H9 (cell line): Measurements from ENCODE around the gene RASGEF1C. TPM values are rescaled to one million over a fixed set of nuclear protein-coding genes. Genes with fewer than 3 reads are reported as not detected.

Experiments
- DNase-seq: peaks from one replicate; pipeline ENCODE4 v3.0.0-alpha.2; 2017
- H2AFZ ChIP-seq: one replicate; pipeline ENCODE4 v1.6.1; 2013; ENCODE audit warnings: mild to moderate bottlenecking, low read length, control low read depth, moderate library complexity
- H2AK5ac ChIP-seq: 2 replicates; pipeline ENCODE4 v1.6.1; 2013; ENCODE audit warnings: low read length, control low read depth, mixed read lengths; ENCODE audit not compliant: insufficient read length
- H2BK120ac ChIP-seq: one replicate; pipeline ENCODE4 v1.6.1; 2013; ENCODE audit warnings: low read depth, mild to moderate bottlenecking, low read length, control low read depth, inconsistent platforms; ENCODE audit not compliant: poor library complexity, severe bottlenecking
- H2BK12ac ChIP-seq: 2 replicates; pipeline ENCODE4 v1.6.1; 2013; ENCODE audit warnings: low read length, control low read depth, mixed read lengths, low read depth; ENCODE audit not compliant: insufficient read length
- H2BK15ac ChIP-seq: 2 replicates; pipeline ENCODE4 v1.6.1; 2013; ENCODE audit warnings: low read depth, low read length, control low read depth
- H2BK20ac ChIP-seq: one replicate; pipeline ENCODE4 v1.6.1; 2013; ENCODE audit warnings: low read depth, mild to moderate bottlenecking, low read length, control low read depth, inconsistent platforms; ENCODE audit not compliant: poor library complexity, severe bottlenecking
- H2BK5ac ChIP-seq: 2 replicates; pipeline ENCODE4 v1.6.1; 2013; ENCODE audit warnings: low read length, control low read depth, mixed read lengths; ENCODE audit not compliant: insufficient read length
- H3K14ac ChIP-seq: 2 replicates; pipeline ENCODE4 v1.6.1; 2013; ENCODE audit warnings: low read length, control low read depth; ENCODE audit not compliant: insufficient read depth
- H3K18ac ChIP-seq: 2 replicates; pipeline ENCODE4 v1.6.1; 2013; ENCODE audit warnings: low read depth, mild to moderate bottlenecking, mixed read lengths, low read length, control low read depth; ENCODE audit not compliant: insufficient read length
- H3K23ac ChIP-seq: 2 replicates; pipeline ENCODE4 v1.6.1; 2013; ENCODE audit warnings: low read length, control low read depth, mixed read lengths, low read depth; ENCODE audit not compliant: insufficient read length
- H3K23me2 ChIP-seq: 2 replicates; pipeline ENCODE4 v1.6.1; 2013; ENCODE audit warnings: low read depth, mild to moderate bottlenecking, mixed read lengths, low read length, control low read depth; ENCODE audit not compliant: insufficient read length, poor library complexity, severe bottlenecking
- H3K27ac ChIP-seq: 2 replicates; pipeline ENCODE4 v1.5.1; 2013; ENCODE audit warnings: low read length, control low read depth, mixed read lengths, low read depth; ENCODE audit not compliant: insufficient read length
- H3K27me3 ChIP-seq: 2 replicates; pipeline ENCODE4 v1.6.1; 2013; ENCODE audit warnings: low read length, control low read depth, inconsistent platforms; ENCODE audit not compliant: insufficient read depth
- H3K4ac ChIP-seq: 2 replicates; pipeline ENCODE4 v1.6.1; 2013; ENCODE audit warnings: low read depth, mild to moderate bottlenecking, control low read depth, inconsistent platforms, low read length, moderate library complexity
- H3K4me1 ChIP-seq: 2 replicates; pipeline ENCODE4 v1.6.1; 2013; ENCODE audit warnings: low read length, control low read depth, inconsistent platforms; ENCODE audit not compliant: insufficient read depth
- H3K4me2 ChIP-seq: 2 replicates; pipeline ENCODE4 v1.6.1; 2013; ENCODE audit warnings: low read length, control low read depth, mixed read lengths; ENCODE audit not compliant: insufficient read length, insufficient read depth
- H3K56ac ChIP-seq: 2 replicates; pipeline ENCODE4 v1.6.1; 2013; ENCODE audit warnings: low read depth, mild to moderate bottlenecking, mixed read lengths, low read length, control low read depth; ENCODE audit not compliant: insufficient read length
- H3K79me1 ChIP-seq: 2 replicates; pipeline ENCODE4 v1.6.1; 2013; ENCODE audit warnings: low read depth, mild to moderate bottlenecking, moderate library complexity, low read length, control low read depth, inconsistent platforms; ENCODE audit not compliant: insufficient read depth, poor library complexity, severe bottlenecking
- H3K79me2 ChIP-seq: 2 replicates; pipeline ENCODE4 v1.6.1; 2013; ENCODE audit warnings: low read length, control low read depth, inconsistent platforms; ENCODE audit not compliant: insufficient read depth
- H3K9ac ChIP-seq: 2 replicates; pipeline ENCODE4 v1.6.1; 2013; ENCODE audit warnings: low read length, control low read depth, mixed read lengths; ENCODE audit not compliant: insufficient read length; ENCODE audit errors: extremely low read depth
- H3K9me3 ChIP-seq: one replicate; pipeline ENCODE4 v1.6.1; 2013; ENCODE audit warnings: low read depth, low read length, inconsistent platforms; ENCODE audit not compliant: control insufficient read depth
- H3T11ph ChIP-seq: one replicate; pipeline ENCODE4 v1.6.1; 2013; ENCODE audit warnings: mild to moderate bottlenecking, low read length, control low read depth, inconsistent platforms
- H4K20me1 ChIP-seq: one replicate; pipeline ENCODE4 v1.6.1; 2013; ENCODE audit not compliant: control insufficient read depth, insufficient read length, insufficient read depth
- H4K5ac ChIP-seq: 2 replicates; pipeline ENCODE4 v1.6.1; 2013; ENCODE audit warnings: low read depth, mild to moderate bottlenecking, mixed read lengths, low read length, control low read depth; ENCODE audit not compliant: insufficient read length
- H4K8ac ChIP-seq: replicated peaks from 2 replicates; pipeline ENCODE4 v1.6.1; 2013; ENCODE audit warnings: low read length, control low read depth, mixed read lengths, low read depth; ENCODE audit not compliant: insufficient read length
- H4K91ac ChIP-seq: 2 replicates; pipeline ENCODE4 v1.6.1; 2013; ENCODE audit warnings: low read depth, mild to moderate bottlenecking, moderate library complexity, mixed read lengths, low read length, control low read depth; ENCODE audit not compliant: insufficient read length
- H3K27ac Mint-ChIP-seq, 3 experiments: 2 replicates in 2 of 3; 3 replicates in 1 of 3; pipeline ENCODE4 v1.8.0; 2020 to 2021; ENCODE audit warnings: mixed read lengths in 3 of 3, mild to moderate bottlenecking in 1 of 3, moderate library complexity in 1 of 3
- H3K27me3 Mint-ChIP-seq: 2 replicates; pipeline ENCODE4 v1.8.0; 2021; ENCODE audit warnings: low read depth, mild to moderate bottlenecking, moderate library complexity, mixed read lengths
- H3K36me3 Mint-ChIP-seq, 3 experiments: 2 replicates in 2 of 3; 3 replicates in 1 of 3; pipeline ENCODE4 v1.8.0; 2020 to 2021; ENCODE audit warnings: low read depth in 3 of 3, mixed read lengths in 3 of 3; ENCODE audit not compliant: insufficient read depth in 1 of 3
- H3K4me1 Mint-ChIP-seq, 2 experiments: 2 replicates each; pipeline ENCODE4 v1.8.0; 2020; ENCODE audit warnings: mixed read lengths in 2 of 2
- H3K4me3 Mint-ChIP-seq, 2 experiments: 2 replicates in 1 of 2; 3 replicates in 1 of 2; pipeline ENCODE4 v1.8.0; 2020 to 2021; ENCODE audit warnings: mild to moderate bottlenecking in 2 of 2, mixed read lengths in 2 of 2, moderate library complexity in 1 of 2
- H3K9me3 Mint-ChIP-seq, 2 experiments: 2 replicates in 1 of 2; 3 replicates in 1 of 2; pipeline ENCODE4 v1.8.0; 2020; ENCODE audit warnings: mild to moderate bottlenecking in 2 of 2, mixed read lengths in 2 of 2, moderate library complexity in 1 of 2
- WGBS: extraction: QIAGEN DNeasy Blood & Tissue Kit; methylation state at CpG from one replicate; pipeline ENCODE4 v1.1.7; 2013; ENCODE audit warnings: missing lambda C conversion rate, low lambda C conversion rate, mixed read lengths; ENCODE audit not compliant: insufficient read length; ENCODE audit errors: extremely low coverage; 5-methylcytosine and 5-hydroxymethylcytosine counted together
- total RNA-seq: library from RNA; stranded (reverse); gene quantifications from 2 replicates; pipeline ENCODE4 v1.2.1, GENCODE V29; 2021
- TF ChIP-seq, protein P1 (sequence below): fragments of 200-600 bp; sonication (generic); conservative IDR thresholded peaks from 3 replicates; pipeline ENCODE4 v1.8.0; 2021; ENCODE audit warnings: antibody characterized with exemption, mild to moderate bottlenecking

Gene RASGEF1C
- total RNA-seq, 1 experiment from 2014 or later, result 0.83 TPM

DNA sequence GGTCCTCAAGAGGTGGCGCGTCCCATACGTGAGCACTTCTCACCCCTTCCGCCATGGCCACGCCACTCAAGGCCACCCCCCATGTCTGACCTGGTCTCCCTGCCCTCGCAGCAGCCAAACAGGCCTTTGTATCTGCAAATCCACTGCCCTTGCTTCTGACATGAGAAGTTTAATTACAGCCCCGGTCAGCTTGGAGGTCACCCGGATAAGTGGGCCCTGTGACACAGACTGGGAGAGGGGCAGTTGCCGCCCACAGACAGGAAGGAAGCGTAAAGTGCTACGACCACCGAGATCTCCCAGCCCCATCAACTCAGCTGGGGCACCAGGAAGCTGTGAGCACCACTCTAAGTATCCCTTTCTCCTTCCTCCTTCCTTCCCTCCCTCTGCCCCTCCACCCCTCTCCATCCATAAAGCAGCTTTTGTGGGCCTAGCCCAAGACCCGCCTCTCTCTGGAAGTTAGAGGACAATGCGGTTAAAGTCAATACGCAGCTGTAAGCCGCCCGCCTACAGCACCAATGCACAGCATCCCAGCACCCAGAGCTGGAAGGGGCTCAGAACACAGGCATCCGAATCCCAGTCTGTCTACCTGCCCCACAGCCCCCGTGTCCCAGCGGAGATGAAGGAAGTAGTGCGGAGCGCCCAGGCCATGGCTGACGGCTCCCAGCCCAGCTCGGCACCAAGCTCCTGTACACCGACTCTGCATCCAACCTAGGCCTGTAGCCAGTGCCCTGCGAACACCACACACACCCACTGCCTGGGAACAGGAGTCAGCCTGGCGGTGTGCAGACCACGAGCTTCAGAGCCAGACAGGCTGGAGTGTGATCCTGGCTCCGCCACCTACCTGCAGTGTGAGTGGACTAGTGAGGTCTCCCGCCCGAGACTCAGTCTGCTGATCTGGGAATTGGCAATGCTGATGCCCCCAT, 92.7 kb downstream of the RASGEF1C start:
- Histone ChIP-seq H3T11ph (no peak overlapping the region), H3K4me1 (no peaks in the 10 kb centered on the region), H3K27me3 (no peaks in the 10 kb centered on the region), H3K4ac (no peak overlapping the region), H2BK20ac (no peak overlapping the region), H2BK5ac (no peak overlapping the region), H2BK12ac (no peak overlapping the region), H3K9me3 (no peaks in the 10 kb centered on the region), H2AFZ (no peak overlapping the region), H3K4me2 (no peak overlapping the region), H4K8ac (no peak overlapping the region), H3K9ac (no peak overlapping the region), H3K56ac (no peak overlapping the region), H3K27ac (no peak overlapping the region), H3K23me2 (no peaks in the 10 kb centered on the region), H2BK15ac (no peak overlapping the region), H3K79me1 (no peaks in the 10 kb centered on the region), H3K23ac (no peak overlapping the region), H4K20me1 (no peaks in the 10 kb centered on the region), H3K79me2 (no peaks in the 10 kb centered on the region), H3K18ac (no peak overlapping the region), H3K14ac (no peak overlapping the region; the same call in 1 of the 2 replicates), H2BK120ac (no peak overlapping the region), H4K5ac (no peak overlapping the region), H4K91ac (no peak overlapping the region), H2AK5ac (no peak overlapping the region)
- no peaks in the 10 kb centered on the region for H3K27me3 Mint-ChIP-seq
- peak overlapping the region in 2 of 3 experiments; percentile 49 to 70; a peak in 1 of 7 replicates for H3K27ac Mint-ChIP-seq
- peak; percentile 25 for DNase-seq
- WGBS, result no CpG with 5 or more reads among the region's 31 CpGs
- peaks cover 0 to 2% (median 0%) of the 10 kb centered on the region in 3 experiments; a peak in 1 of 7 replicates for H3K36me3 Mint-ChIP-seq
- TF ChIP-seq, protein P1, sequence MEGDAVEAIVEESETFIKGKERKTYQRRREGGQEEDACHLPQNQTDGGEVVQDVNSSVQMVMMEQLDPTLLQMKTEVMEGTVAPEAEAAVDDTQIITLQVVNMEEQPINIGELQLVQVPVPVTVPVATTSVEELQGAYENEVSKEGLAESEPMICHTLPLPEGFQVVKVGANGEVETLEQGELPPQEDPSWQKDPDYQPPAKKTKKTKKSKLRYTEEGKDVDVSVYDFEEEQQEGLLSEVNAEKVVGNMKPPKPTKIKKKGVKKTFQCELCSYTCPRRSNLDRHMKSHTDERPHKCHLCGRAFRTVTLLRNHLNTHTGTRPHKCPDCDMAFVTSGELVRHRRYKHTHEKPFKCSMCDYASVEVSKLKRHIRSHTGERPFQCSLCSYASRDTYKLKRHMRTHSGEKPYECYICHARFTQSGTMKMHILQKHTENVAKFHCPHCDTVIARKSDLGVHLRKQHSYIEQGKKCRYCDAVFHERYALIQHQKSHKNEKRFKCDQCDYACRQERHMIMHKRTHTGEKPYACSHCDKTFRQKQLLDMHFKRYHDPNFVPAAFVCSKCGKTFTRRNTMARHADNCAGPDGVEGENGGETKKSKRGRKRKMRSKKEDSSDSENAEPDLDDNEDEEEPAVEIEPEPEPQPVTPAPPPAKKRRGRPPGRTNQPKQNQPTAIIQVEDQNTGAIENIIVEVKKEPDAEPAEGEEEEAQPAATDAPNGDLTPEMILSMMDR, result no peak
- H3K4me1 Mint-ChIP-seq, result peaks cover 2 to 14% of the 10 kb centered on the region in 2 experiments; a peak in 3 of 4 replicates
- no peaks in the 10 kb centered on the region; a peak in 1 of 5 replicates for H3K9me3 Mint-ChIP-seq
- H3K4me3 Mint-ChIP-seq, result no peak overlapping the region
